Spleen (tissue), 11 donors: ENCODE results near the gene DAAM2. TPM values are rescaled to one million over a fixed set of nuclear protein-coding genes. Genes with fewer than 3 reads are reported as not detected.

Experiments used
- DNase-seq: peaks from one replicate; pipeline ENCODE4 v3.0.0-alpha.2; 2020
- H3K27ac ChIP-seq, 8 donors: fragments of 200-600 bp; sonication (generic) in 7 of 8; 1 replicate in 4 of 8; 2 replicates in 4 of 8; pipeline versions ENCODE4 v1.5.0 to v1.8.0; 2016 to 2021; ENCODE audit warnings: inconsistent platforms in 4 of 8, mild to moderate bottlenecking in 4 of 8, moderate library complexity in 1 of 8
- H3K27me3 ChIP-seq, 7 donors: fragments of 200-600 bp; sonication (generic) in 6 of 7; replicated peaks in 1 of 7; 1 replicate in 4 of 7; 2 replicates in 3 of 7; pipeline versions ENCODE4 v1.5.0 to v1.8.0; 2016 to 2021; ENCODE audit warnings: inconsistent platforms in 3 of 7, mild to moderate bottlenecking in 1 of 7
- H3K36me3 ChIP-seq, 6 donors: fragments of 200-600 bp; sonication (generic) in 5 of 6; 1 replicate in 4 of 6; 2 replicates in 2 of 6; pipeline versions ENCODE4 v1.5.0 to v1.8.0; 2016 to 2021; ENCODE audit warnings: inconsistent platforms in 2 of 6
- H3K4me1 ChIP-seq, 6 donors: fragments of 200-600 bp; sonication (generic) in 5 of 6; 1 replicate in 3 of 6; 2 replicates in 3 of 6; pipeline versions ENCODE4 v1.5.0 to v1.8.0; 2016 to 2021; ENCODE audit warnings: inconsistent platforms in 3 of 6
- H3K4me3 ChIP-seq, 8 donors: fragments of 200-600 bp; sonication (generic) in 7 of 8; 1 replicate in 4 of 8; 2 replicates in 4 of 8; pipeline versions ENCODE4 v1.5.0 to v1.8.0; 2016 to 2021; ENCODE audit warnings: inconsistent platforms in 4 of 8, mild to moderate bottlenecking in 4 of 8, moderate library complexity in 2 of 8
- H3K9me3 ChIP-seq, 8 donors: fragments of 200-600 bp; sonication (generic) in 7 of 8; 1 replicate in 4 of 8; 2 replicates in 4 of 8; pipeline versions ENCODE4 v1.5.0 to v1.8.0; 2016 to 2021; ENCODE audit warnings: inconsistent platforms in 4 of 8
- CTCF ChIP-seq, 11 experiments: fragments of 200-600 bp in 7 of 11; fragments of 450-650 bp in 4 of 11; sonication (generic) in 4 of 11; IDR thresholded peaks in 8 of 11; conservative IDR thresholded peaks in 3 of 11; 1 replicate in 7 of 11; 2 replicates in 4 of 11; pipeline versions ENCODE4 v1.4.0 to v1.8.0; 2016 to 2021; ENCODE audit warnings: antibody characterized with exemption in 11 of 11, inconsistent platforms in 4 of 11, mild to moderate bottlenecking in 1 of 11
- POLR2A ChIP-seq, 3 donors: fragments of 450-650 bp; IDR thresholded peaks; one replicate each; pipeline ENCODE4 v1.5.1; 2017; ENCODE audit warnings: antibody characterized with exemption in 3 of 3, mild to moderate bottlenecking in 1 of 3
- POLR2AphosphoS5 ChIP-seq, 3 donors: sonication (generic); formaldehyde crosslinking; IDR thresholded peaks; one replicate each; pipeline ENCODE4 v1.5.1; 2017; ENCODE audit warnings: antibody characterized with exemption in 3 of 3
- WGBS, 5 donors: extraction: QIAGEN DNeasy Blood & Tissue Kit in 3 of 5; methylation state at CpG; one replicate each; pipeline versions ENCODE4 v1.1.5 to v1.1.7; 2013 to 2018; 5-methylcytosine and 5-hydroxymethylcytosine counted together
- intact Hi-C: fragments of 100-400 bp; cut with DNase I; formaldehyde crosslinking; loops from one replicate; pipeline ENCODE4 v1.15.0; 2023; ENCODE audit warnings: low total_unique reads
- polyA plus RNA-seq, 3 donors: library from polyadenylated mRNA; stranded (reverse); fragments of 200-250 nt; gene quantifications; one replicate each; pipeline ENCODE4 v1.2.1, GENCODE V29; 2013
- total RNA-seq, 7 donors: library from RNA; depleted of rRNA in 3 of 7; stranded (reverse); fragments of >200 nt in 3 of 7; fragmentation: NEBNext Ultra II Directional in 4 of 7; extraction: Animal tissue kit (Norgen Biotek cat#: 25700) in 4 of 7; gene quantifications; one replicate each; pipeline versions ENCODE4 v1.1.0 to v1.2.1, GENCODE V29; 2016 to 2021
- donor health status: healthy with polysubstance abuse.
- donor health status: DM: no; HTN: no; CAD: no; lungs with moderate emphysema.
- donor health status: DM: no; HTN: no; CAD: no.
- donor health status: Bipolar disorder and iron deficiency.
- donor health status: healthy.
- donor health status: DM: no; HTN: no; CAD: no.
- donor health status: DM: yes; HTN: yes; CAD: no.

The DAAM2 gene
- total and polyA plus RNA-seq, 10 donors: 6.0 to 115 (median 73.8) TPM

- peaks cover 0 to 95% (median 6%) of the 10 kb centered on the region in 6 donors for H3K4me1 ChIP-seq
- WGBS, 5 donors: 79 to 93% (median 89%) methylated on average over 6 of the region's 6 CpGs
- H3K9me3 ChIP-seq: no peaks in the 10 kb centered on the region
- TF ChIP-seq CTCF (IDR thresholded peaks at IDR 0.05 in 8 of 11, conservative IDR thresholded peaks at IDR 0.05 in 3 of 11) (no peak), POLR2A (IDR thresholded peaks at IDR 0.05) (no peak), POLR2AphosphoS5 (IDR thresholded peaks at IDR 0.05) (no peak)
- intact Hi-C loops: no loop called here
- peaks cover 0 to 25% (median 0%) of the 10 kb centered on the region in 6 donors for H3K36me3 ChIP-seq
- DNase-seq: no peak
- peak overlapping the region in 1 of 8 donors; percentile 65 for H3K27ac ChIP-seq
- no peak overlapping the region for H3K4me3 ChIP-seq
- H3K27me3 ChIP-seq: peaks cover 0 to 28% (median 0%) of the 10 kb centered on the region in 7 donors
Observed at GRCh38 chr6:39831701-39832100, 39.5 kb downstream of the DAAM2 start.

DNA sequence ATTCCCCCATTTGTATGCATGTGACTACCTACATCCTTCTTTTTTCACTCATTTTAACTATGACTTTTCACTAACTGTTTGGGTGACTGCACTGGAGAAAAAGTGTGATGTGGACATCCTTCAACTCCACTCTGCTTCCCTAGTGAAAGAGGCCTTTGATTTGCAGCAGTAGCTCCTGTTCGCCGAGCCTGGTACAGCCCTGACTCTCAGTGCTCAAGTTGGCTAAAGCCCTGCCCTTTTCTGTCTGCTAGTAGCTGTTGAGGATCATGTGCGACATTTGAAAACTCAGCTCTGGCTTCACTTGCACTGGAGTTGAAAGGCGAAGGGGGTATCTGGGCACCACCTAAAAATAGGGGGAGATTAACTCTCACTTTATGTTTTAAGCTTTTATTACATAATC, 42.1 kb downstream of the DAAM2 start:
- H3K4me1 ChIP-seq: peaks cover 0 to 84% (median 2%) of the 10 kb centered on the region in 6 donors
- peaks cover 0 to 47% (median 0%) of the 10 kb centered on the region in 7 donors for H3K27me3 ChIP-seq
- no peak for DNase-seq
- WGBS, 5 donors: 76 to 92% (median 84%) methylated on average over 4 of the region's 4 CpGs
- H3K36me3 ChIP-seq: peaks cover 0 to 25% (median 0%) of the 10 kb centered on the region in 6 donors
- intact Hi-C loops: no loop called here
- H3K9me3 ChIP-seq: no peaks in the 10 kb centered on the region
- TF ChIP-seq CTCF (IDR thresholded peaks at IDR 0.05 in 8 of 11, conservative IDR thresholded peaks at IDR 0.05 in 3 of 11): no peak
- no peak for TF ChIP-seq POLR2A (IDR thresholded peaks at IDR 0.05)
- H3K27ac ChIP-seq: peak overlapping the region in 2 of 8 donors; percentile 32 to 48
- no peak overlapping the region for H3K4me3 ChIP-seq

DNA sequence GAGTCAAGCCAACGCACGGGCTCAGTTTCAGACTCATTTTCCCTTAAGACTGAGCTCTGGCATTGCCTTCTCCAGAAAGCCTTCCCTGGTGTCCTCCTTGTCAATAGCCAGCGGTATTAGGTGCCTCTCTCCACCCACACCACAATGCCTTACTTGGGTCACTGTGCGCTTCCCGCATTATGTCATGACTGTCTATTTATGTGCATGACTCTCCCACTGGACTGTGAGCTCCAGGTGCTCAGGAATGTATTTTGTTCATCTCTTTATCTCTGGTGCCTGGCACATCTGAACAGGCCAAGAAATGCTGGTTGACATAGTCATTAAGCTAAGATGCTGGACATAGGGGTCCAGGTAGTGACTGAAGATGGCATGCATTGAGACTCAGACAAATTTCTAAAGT, 42.7 kb downstream of the DAAM2 start:
- Histone ChIP-seq H3K4me3 (no peak overlapping the region), H3K9me3 (no peaks in the 10 kb centered on the region), H3K27me3 (peaks cover 0 to 53% (median 0%) of the 10 kb centered on the region in 7 donors), H3K27ac (peak overlapping the region in 1 of 8 donors; percentile 32), H3K4me1 (peaks cover 0 to 84% (median 2%) of the 10 kb centered on the region in 6 donors), H3K36me3 (peaks cover 0 to 25% (median 0%) of the 10 kb centered on the region in 6 donors)
- TF ChIP-seq POLR2A (IDR thresholded peaks at IDR 0.05): no peak
- TF ChIP-seq POLR2AphosphoS5 (IDR thresholded peaks at IDR 0.05): no peak
- no peak for TF ChIP-seq CTCF (IDR thresholded peaks at IDR 0.05 in 8 of 11, conservative IDR thresholded peaks at IDR 0.05 in 3 of 11)
- DNase-seq: no peak
- WGBS, 5 donors: 83 to 98% (median 94%) methylated on average over 5 of the region's 5 CpGs
- intact Hi-C loops: no loop called here

DNA sequence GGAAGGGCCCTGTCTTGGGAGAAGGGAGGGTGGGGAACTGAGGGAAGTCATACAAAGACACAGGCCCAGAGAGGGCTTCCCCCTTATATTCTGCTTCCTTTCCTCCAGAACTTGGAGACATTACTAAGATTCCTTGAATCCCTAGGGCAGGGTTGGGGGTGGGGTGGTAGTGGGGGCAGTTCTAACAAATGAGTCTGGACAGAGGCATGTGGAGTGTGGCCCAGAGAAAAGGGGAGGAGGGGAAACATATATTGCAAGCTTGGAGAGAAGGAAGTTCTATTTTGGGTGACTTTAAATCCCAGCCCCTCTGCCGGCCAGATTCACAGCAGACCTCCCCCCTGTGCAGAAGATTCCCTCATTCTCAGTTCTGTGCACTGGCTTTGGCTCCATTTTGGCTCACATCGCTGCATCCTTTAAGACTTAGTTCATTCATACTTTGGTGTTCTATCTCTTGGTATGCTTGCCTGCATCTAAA, 43.7 kb downstream of the DAAM2 start:
- intact Hi-C loops: no loop called here
- Histone ChIP-seq H3K27me3 (peaks cover 0 to 62% (median 0%) of the 10 kb centered on the region in 7 donors), H3K4me1 (peaks cover 0 to 84% (median 5%) of the 10 kb centered on the region in 6 donors), H3K27ac (peak overlapping the region in 3 of 8 donors; percentile 18 to 32 (median 21)), H3K9me3 (no peaks in the 10 kb centered on the region), H3K36me3 (peaks cover 0 to 17% (median 0%) of the 10 kb centered on the region in 6 donors), H3K4me3 (no peak overlapping the region)
- no peak for DNase-seq
- TF ChIP-seq CTCF (IDR thresholded peaks at IDR 0.05 in 8 of 11, conservative IDR thresholded peaks at IDR 0.05 in 3 of 11): no peak
- TF ChIP-seq POLR2AphosphoS5 (IDR thresholded peaks at IDR 0.05): no peak
- no peak for TF ChIP-seq POLR2A (IDR thresholded peaks at IDR 0.05)
- WGBS, 5 donors: 47 to 60% (median 54%) methylated on average over 2 of the region's 2 CpGs
